SH-SY5Y (cell line): Measurements from ENCODE around the gene GRB10.

ENCODE experiments used
- GATA2 ChIP-seq: IDR thresholded peaks from 2 replicates; pipeline ENCODE4 v1.6.1; 2011; ENCODE audit warnings: mild to moderate bottlenecking, low read depth, low read length
- GATA3 ChIP-seq: IDR thresholded peaks from 2 replicates; pipeline ENCODE4 v1.6.1; 2011; ENCODE audit warnings: low read depth, mild to moderate bottlenecking, low read length, moderate library complexity

- TF ChIP-seq GATA3 (no peak), GATA2 (no peak)
Observed at GRCh38 chr7:50693455-50694130, 89.1 kb downstream of the GRB10 start.
